Glomerular visceral epithelial cell (primary cell): ENCODE data around the gene BBOF1.

ENCODE experiments used
- DNase-seq: peaks from one replicate; pipeline ENCODE4 v3.0.0-alpha.2; 2016; ENCODE audit errors: extremely low spot score

BBOF1 gene

GRCh38 chr14:74022346-74022745, 3.2 kb downstream of the BBOF1 start:
- no peak for DNase-seq

GRCh38 chr14:74029136-74029535, 10.0 kb downstream of the BBOF1 start:
- DNase-seq = no peak

GRCh38 chr14:74034572-74034971, 15.4 kb downstream of the BBOF1 start:
- DNase-seq = no peak

- no peak for DNase-seq
Observed at GRCh38 chr14:74035556-74035955, 16.4 kb downstream of the BBOF1 start.

DNA sequence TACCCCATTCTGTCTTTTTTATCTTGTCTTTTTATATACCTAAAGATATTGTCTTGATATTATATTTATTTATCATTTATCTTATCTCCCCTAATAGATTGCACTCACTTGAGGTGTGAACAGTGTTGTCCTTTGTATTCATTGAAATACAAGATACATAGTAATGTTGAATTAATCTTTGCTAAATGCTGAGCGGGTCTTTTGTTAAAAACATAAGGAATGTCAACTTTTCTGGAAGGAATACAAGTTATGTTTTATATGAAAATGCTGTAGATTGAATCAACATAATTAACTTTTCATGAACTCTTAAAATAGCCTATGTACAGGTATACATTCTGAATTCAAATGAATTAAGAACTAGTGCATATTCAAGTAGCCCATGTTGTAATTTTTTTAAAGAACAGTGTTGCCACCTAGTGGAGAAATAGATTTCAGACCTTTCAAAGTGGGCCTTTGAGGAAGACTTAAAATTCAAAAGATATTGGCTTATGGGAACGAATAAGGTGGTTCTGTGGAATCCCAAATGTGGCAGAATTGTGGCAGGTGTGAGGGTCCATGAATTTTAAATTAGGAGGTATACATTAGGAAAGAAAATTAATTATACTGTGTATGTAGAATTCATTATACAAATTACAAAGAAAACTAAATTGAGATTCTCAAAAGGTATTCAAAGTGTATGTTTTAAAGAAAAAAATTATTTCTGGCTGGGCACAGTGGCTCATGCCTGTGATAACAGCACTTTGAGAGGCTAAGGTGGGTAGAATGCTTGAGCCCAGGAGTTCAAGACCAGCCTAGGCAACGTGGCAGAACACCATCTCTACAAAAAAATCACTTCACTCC, 19.1 kb downstream of the BBOF1 start:
- peak; percentile 62 for DNase-seq

- DNase-seq = no peak
Observed at GRCh38 chr14:74042296-74042695, 23.1 kb downstream of the BBOF1 start.

DNA sequence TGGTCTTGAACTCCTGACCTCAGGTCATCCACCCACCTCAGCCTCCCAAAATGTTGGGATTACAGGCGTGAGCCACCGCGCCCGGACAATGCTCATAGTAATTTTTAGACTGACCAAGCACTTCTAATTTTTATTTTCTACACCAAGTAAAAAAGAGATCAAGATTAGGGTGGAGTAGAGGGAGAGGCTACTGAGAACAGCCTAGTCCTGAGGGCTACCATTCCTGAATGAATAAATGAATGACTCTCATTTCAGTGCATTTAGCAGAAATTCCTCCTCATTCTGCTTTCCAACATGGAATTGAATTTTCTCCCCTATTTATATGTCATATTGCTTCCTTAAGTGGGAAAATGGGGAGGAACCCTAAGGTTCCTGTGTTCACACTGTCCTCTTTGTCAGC, 26.4 kb downstream of the BBOF1 start:
- DNase-seq = no peak

DNA sequence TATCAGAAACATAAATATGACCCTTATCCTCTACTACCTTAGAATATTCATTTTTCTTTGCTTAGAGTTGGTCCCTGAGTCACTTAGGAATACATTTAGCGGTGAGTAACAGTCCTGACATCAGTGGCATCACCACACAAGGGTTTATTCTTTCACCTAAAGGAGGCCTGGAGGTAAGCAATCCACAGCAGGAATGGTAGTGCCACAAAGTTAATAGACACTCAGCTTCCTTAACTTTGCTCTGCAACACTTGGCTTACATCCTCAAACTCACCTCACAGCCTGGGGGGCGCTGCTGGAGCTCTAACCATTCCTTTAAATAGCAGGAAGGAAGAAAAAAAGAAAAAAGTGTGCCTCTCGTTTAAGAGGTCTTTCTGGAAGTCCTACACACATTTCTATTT, 29.1 kb downstream of the BBOF1 start:
- DNase-seq = peak; percentile 63

DNA sequence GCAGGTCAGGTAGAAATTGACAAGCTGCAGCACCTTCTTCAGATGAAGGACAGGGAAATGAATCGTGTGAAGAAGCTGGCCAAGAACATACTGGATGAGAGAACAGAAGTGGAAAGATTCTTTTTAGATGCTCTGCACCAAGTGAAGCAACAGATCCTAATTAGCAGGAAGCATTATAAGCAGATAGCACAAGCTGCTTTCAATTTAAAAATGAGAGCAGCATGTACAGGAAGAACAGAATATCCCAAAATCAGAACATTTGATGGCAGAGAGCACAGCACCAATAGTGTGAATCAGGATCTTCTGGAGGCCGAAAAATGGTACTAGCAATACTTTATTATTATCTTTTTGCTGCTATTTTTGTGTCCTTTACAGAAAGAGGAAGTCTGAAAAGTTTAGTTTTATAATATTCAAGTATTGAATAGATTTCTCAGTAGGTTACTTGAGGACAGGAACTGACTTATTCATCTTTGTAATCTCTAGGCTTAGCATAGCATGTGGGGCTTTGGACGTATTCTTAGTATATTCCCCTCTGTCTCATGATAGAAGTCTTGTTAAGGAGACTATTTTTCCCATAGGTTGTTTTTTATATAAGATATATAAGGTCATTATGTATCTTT, 30.8 kb downstream of the BBOF1 start:
- DNase-seq = no peak

DNA sequence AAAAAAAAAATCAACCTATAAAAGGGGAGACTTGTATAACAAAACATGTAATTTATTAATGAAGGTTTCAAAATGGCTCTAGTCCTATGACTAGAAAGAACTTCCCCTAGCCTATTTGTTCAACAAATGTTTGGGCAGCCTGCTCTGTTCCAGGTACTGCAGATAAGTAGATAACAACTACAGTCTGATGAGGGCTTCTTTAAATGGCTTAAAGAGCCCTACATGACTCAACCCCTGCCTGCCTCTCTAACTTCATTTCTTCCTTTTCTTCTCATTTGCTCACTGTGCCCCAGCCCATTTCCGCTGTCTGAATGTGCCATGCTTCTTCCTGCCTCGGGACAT, 43.6 kb downstream of the BBOF1 start:
- DNase-seq = no peak

GRCh38 chr14:74064426-74064825, 45.3 kb downstream of the BBOF1 start:
- DNase-seq = no peak

DNA sequence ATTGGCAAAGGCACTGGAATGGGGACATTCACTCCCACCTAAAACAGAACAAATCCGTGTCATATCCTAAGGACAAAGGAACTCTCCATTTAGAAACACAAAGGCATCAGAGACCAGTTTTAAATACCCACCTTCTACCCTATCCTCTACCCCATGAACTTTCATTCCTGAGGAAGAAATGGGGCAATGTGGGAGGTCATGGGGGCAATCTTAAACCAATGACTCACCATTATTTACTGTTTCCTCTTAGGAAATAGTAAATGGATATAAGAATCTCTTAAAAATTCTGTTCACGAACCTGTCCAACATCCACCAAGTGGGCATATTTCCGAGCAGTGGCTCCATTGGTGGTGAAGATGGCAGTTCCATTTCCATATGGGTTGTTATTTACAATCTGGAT, 45.7 kb downstream of the BBOF1 start:
- DNase-seq = no peak

- no peak for DNase-seq
Observed at GRCh38 chr14:74065746-74066575, 46.8 kb downstream of the BBOF1 start.

GRCh38 chr14:74077401-74077800, 58.3 kb downstream of the BBOF1 start:
- no peak for DNase-seq

DNA sequence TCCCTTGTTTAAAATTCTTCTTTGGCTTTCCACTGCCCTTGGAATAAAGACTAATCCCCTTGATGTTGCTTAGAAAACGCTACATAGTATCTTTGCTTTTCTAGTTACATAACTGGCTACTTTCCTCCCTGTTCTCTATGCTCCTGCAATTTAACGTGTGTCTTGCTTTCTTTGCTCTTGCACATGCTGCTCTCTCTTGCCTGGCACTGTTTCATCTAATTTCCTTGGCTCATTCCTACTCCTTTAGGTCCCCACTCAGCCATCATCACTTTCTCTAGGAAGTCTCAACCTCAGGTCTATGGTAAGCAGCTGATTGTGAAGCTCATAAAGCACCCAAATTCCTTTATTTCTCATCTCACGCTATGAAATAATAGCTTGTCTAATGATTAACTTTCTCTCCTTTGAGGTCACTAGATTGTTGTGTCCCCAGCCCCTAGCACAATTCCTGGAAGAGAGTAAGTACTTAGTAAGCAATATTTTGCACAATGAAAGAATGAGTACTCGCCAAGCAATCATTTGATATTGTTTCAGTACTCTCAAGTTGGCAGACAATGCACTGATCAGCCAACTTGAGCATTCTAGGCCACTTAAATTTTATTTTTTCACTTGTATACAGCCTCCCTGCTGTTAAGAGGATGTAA, 61.8 kb downstream of the BBOF1 start:
- DNase-seq = peak; percentile 26

- no peak for DNase-seq
Observed at GRCh38 chr14:74081491-74081890, 62.3 kb downstream of the BBOF1 start.

DNA sequence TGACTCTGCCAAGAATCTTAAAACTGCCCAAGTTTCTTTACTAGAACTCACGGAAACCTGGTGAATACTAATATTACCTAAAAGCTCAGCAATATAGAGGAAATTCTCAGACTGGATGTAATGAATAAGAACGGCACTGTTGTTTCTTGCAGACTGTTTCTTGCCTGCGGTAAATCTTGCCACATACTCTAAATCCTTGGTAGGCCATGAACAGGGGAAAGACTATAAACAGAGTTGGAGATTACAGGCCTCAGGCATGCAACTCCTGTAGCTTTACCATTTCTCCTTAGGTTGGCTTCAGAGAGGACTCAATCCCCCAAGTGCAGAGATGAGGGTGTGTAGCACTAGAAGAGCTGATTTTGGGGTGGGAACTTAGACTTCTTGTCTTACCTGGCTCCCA, 64.0 kb downstream of the BBOF1 start:
- no peak for DNase-seq

- no peak for DNase-seq
Observed at GRCh38 chr14:74083784-74084276, 64.7 kb downstream of the BBOF1 start.

DNA sequence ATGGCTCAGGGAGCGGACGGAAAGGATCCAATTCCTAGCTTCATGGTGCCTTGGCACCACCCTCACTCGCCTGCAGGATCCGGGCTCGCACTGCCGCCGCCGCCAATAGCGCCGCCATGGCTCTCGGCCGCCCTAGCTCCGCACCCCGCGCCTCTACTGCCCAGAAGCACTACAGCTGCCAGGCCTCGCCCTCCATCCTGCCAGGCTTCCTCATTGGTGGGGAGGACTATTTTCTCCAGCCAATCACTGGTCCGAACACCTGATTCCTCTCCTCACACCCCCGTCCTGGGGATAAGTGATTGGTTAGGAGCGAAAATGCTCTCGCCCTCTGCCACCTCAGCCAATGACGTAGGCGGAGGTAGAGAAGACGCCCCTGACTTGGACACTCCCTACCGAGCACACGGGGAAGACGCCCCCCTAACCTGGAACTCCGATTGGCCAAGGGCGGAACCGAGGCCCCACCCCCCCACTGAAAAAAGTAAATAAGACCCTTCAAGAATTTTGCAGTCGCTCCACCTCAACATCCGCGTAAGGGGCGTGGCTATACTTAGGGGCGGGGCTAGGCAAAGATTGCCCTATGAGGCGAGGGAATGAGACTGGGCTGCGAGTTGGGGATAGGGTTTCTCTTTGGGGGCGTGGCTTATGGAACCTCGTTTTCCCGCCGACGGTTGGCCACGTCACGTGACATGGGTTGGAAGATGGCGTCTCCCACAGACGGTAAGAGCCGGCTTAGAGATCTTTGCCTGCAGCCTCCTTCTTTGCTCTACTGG, 65.3 kb downstream of the BBOF1 start, which contains the start of the genes ALDH6A1 and LIN52:
ALDH6A1 (minus strand) TSS at position 177 of the 770 bp plus-strand sequence; CDS start at position 118, 59 bp downstream.
LIN52 (plus strand) TSS at position 680 of the 770 bp plus-strand sequence; CDS start at position 699, 19 bp downstream.
- DNase-seq = peak; percentile 100

GRCh38 chr14:74085047-74085637, 66.0 kb downstream of the BBOF1 start:
- peak; percentile 70 for DNase-seq
